Mammary epithelial cell (primary cell): ENCODE measurements around the gene LIMK2.

Experiments
- EZH2 ChIP-seq: IDR thresholded peaks from 2 replicates; pipeline ENCODE4 v1.6.1; 2012; ENCODE audit warnings: low read length, inconsistent platforms, borderline replicate concordance
- TF ChIP-seq, protein P1 (sequence below), 2 donors: IDR thresholded peaks in 1 of 2; conservative IDR thresholded peaks in 1 of 2; 2 replicates each; pipeline ENCODE4 v1.5.1; 2011 to 2012; ENCODE audit warnings: inconsistent platforms in 2 of 2, low read length in 2 of 2, mild to moderate bottlenecking in 2 of 2, control low read depth in 1 of 2, low read depth in 1 of 2; ENCODE audit not compliant: insufficient read depth in 1 of 2; ENCODE audit errors: extremely low read depth in 1 of 2

DNA sequence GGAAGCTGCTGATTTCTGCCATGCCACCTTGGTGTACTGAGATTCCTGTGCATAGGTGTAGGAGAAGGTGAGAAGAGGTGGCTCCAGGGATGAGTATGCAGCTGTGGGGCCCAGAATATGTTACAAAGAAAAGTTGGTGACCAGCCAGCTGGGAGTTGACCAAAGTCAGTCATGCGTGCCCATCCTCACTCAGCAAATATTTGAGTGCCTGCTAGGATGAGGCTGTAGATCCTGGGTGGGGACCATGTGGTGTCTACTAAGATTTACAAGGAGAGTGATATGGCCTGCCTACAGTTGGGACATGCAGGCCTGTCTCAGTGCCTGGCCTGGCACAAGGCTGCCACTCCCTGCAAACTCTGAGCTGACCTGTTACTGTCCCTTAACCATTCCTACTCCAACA lies 32.8 kb upstream of the LIMK2 start:
- TF ChIP-seq, protein P1, sequence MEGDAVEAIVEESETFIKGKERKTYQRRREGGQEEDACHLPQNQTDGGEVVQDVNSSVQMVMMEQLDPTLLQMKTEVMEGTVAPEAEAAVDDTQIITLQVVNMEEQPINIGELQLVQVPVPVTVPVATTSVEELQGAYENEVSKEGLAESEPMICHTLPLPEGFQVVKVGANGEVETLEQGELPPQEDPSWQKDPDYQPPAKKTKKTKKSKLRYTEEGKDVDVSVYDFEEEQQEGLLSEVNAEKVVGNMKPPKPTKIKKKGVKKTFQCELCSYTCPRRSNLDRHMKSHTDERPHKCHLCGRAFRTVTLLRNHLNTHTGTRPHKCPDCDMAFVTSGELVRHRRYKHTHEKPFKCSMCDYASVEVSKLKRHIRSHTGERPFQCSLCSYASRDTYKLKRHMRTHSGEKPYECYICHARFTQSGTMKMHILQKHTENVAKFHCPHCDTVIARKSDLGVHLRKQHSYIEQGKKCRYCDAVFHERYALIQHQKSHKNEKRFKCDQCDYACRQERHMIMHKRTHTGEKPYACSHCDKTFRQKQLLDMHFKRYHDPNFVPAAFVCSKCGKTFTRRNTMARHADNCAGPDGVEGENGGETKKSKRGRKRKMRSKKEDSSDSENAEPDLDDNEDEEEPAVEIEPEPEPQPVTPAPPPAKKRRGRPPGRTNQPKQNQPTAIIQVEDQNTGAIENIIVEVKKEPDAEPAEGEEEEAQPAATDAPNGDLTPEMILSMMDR (conservative IDR thresholded peaks at IDR 0.05 in 1 of 2, IDR thresholded peaks at IDR 0.05 in 1 of 2; ENCODE audit: extremely low read depth in 1 of 2, insufficient read depth in 1 of 2, low read depth in 1 of 2, low read length in 2 of 2), result no peak
- no peak for TF ChIP-seq EZH2
